Measurements from ENCODE around the gene PPP1R3G. TPM values are rescaled to one million over a fixed set of nuclear protein-coding genes. Genes with fewer than 3 reads are reported as not detected.
A peak's percentile ranks its signal among the peaks of the same experiment; 100 is the strongest.

The PPP1R3G gene
- total RNA-seq, 6 experiments from 2014 or later, result 0.55 to 1.6 (median 1.4) TPM

DNA sequence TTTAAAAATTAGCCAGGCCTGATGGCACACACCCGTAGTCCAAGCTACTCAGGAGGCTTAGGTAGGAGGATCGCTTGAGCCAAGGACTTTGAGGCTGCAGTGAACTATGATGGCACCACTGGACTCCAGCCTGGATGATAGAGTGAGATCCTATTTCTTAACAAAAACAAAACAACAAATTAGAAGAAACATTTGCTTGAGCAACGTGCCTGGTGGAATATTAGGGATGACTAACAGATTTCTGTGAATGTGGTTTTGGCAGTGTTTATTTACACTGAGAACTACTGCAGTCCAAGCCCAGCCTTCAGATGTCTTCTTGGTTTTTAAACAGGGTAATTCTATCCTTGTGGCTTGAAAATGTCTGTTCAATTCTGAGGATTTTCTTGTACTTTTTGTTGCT is 9.2 kb downstream of the PPP1R3G start:
- peak; percentile 92 for DNase-seq

GRCh38 chr6:5095236-5095635 is 10.1 kb downstream of the PPP1R3G start:
- Mint-ChIP-seq H3K36me3 (ENCODE audit: low read depth) (no peaks in the 10 kb centered on the region), H3K27me3 (ENCODE audit: insufficient read depth) (peaks cover 10% of the 10 kb centered on the region), H3K9me3 (no peaks in the 10 kb centered on the region), H3K4me1 (ENCODE audit: low read depth) (peaks cover 31% of the 10 kb centered on the region), H3K27ac (peak overlapping the region; percentile 62), H3K4me3 (peak overlapping the region; percentile 40; the same call in 1 of the 2 replicates)
- TF ChIP-seq, protein P1, sequence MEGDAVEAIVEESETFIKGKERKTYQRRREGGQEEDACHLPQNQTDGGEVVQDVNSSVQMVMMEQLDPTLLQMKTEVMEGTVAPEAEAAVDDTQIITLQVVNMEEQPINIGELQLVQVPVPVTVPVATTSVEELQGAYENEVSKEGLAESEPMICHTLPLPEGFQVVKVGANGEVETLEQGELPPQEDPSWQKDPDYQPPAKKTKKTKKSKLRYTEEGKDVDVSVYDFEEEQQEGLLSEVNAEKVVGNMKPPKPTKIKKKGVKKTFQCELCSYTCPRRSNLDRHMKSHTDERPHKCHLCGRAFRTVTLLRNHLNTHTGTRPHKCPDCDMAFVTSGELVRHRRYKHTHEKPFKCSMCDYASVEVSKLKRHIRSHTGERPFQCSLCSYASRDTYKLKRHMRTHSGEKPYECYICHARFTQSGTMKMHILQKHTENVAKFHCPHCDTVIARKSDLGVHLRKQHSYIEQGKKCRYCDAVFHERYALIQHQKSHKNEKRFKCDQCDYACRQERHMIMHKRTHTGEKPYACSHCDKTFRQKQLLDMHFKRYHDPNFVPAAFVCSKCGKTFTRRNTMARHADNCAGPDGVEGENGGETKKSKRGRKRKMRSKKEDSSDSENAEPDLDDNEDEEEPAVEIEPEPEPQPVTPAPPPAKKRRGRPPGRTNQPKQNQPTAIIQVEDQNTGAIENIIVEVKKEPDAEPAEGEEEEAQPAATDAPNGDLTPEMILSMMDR (IDR thresholded peaks at IDR 0.05), result no peak
- DNase-seq, result peak; percentile 60

More for the DNA sequence above, 9.2 kb downstream of the PPP1R3G start:
- Mint-ChIP-seq H3K27me3 (ENCODE audit: insufficient read depth) (peaks cover 9% of the 10 kb centered on the region), H3K4me3 (peak overlapping the region; percentile 75), H3K36me3 (ENCODE audit: low read depth) (no peaks in the 10 kb centered on the region), H3K9me3 (no peaks in the 10 kb centered on the region), H3K27ac (peak overlapping the region; percentile 79), H3K4me1 (ENCODE audit: low read depth) (peaks cover 25% of the 10 kb centered on the region)
- TF ChIP-seq, protein P1 (IDR thresholded peaks at IDR 0.05), result no peak

- DNase-seq, result no peak
- no peaks in the 10 kb centered on the region for H3K9me3 Mint-ChIP-seq
- TF ChIP-seq, protein P1 (IDR thresholded peaks at IDR 0.05), result no peak
Observed at GRCh38 chr6:5096482-5096881, 11.3 kb downstream of the PPP1R3G start.

DNA sequence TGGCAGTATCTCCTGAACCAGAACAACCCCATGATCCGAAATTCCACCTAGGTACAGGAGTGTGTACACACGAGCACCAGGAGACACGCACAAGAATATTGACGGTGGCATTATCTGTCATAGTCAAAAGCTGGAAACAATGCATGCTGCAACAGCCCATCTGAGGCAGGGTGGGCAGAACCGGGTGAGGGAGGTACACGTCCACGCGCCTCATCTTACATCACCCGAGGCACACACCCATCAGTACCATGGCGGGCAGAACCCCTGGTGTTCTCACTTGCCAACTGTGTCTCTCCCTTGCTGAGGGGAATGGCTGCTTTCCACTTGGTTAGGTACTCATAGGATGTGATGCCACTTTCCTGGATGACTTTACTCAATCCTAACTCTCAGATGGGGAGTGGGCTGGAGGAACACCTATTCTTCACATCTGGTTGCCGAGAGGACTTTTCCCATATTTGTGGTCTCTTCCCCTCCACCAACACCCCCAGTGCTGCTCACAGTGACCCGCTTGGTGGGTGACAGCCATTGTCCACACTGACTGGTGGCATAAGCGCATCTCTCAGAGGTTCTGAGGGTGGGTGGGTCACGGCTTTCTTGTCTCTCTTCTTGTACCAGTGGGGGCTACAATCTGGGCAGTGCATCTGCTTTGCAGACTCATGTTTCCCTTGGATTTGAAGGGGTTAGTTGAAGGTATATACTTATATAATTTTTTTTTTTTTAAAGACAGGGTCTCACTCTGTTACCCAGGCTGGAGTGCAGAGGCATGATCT is 13.5 kb downstream of the PPP1R3G start:
- H3K4me3 Mint-ChIP-seq, result no peak overlapping the region
- no peak for DNase-seq
- H3K27ac Mint-ChIP-seq, result no peak overlapping the region
- TF ChIP-seq, protein P1 (IDR thresholded peaks at IDR 0.05), result no peak
- no peaks in the 10 kb centered on the region for H3K36me3 Mint-ChIP-seq (ENCODE audit: low read depth)
- peaks cover 8% of the 10 kb centered on the region for H3K27me3 Mint-ChIP-seq (ENCODE audit: insufficient read depth)
- H3K9me3 Mint-ChIP-seq, result no peaks in the 10 kb centered on the region
- H3K4me1 Mint-ChIP-seq (ENCODE audit: low read depth), result peaks cover 30% of the 10 kb centered on the region

More at GRCh38 chr6:5096482-5096881, 11.3 kb downstream of the PPP1R3G start:
- Mint-ChIP-seq H3K36me3 (ENCODE audit: low read depth) (no peaks in the 10 kb centered on the region), H3K27me3 (ENCODE audit: insufficient read depth) (peaks cover 12% of the 10 kb centered on the region), H3K4me1 (ENCODE audit: low read depth) (peaks cover 31% of the 10 kb centered on the region), H3K4me3 (no peak overlapping the region), H3K27ac (no peak overlapping the region)

DNA sequence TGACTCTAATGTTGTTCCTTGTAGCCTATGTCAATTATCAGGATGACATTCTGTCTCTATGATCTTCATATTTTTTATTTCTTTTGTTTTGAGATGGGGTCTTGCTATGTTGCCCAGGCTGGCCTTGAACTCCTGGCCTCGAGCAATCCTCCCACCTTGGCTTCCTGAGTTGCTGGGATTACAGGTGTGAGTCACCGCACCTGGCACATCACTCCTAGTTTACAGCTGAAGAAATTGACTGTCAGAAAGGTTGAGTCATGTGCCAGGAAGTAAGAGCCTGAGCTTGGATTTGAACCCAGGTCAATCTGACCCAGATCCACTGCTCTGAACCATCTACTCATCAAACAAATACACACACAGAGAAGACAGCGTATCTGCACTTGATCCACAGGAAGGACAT is 14.4 kb downstream of the PPP1R3G start:
- TF ChIP-seq, protein P1 (IDR thresholded peaks at IDR 0.05), result no peak
- Mint-ChIP-seq H3K36me3 (ENCODE audit: low read depth) (no peaks in the 10 kb centered on the region), H3K27ac (no peak overlapping the region), H3K4me3 (no peak overlapping the region), H3K4me1 (ENCODE audit: low read depth) (peaks cover 22% of the 10 kb centered on the region), H3K9me3 (no peaks in the 10 kb centered on the region), H3K27me3 (ENCODE audit: insufficient read depth) (peaks cover 8% of the 10 kb centered on the region)
- no peak for DNase-seq

All from HFFc6 (cell line).